Heart left ventricle (tissue), 13 donors: ENCODE data around the gene GPRC5B.

Experiments
- CTCF ChIP-seq, 12 donors: fragments of 200-600 bp; sonication (generic) in 4 of 12; IDR thresholded peaks; one replicate each; pipeline versions ENCODE4 v1.5.0 to v1.8.0; 2018 to 2022; ENCODE audit warnings: antibody characterized with exemption in 12 of 12, mild to moderate bottlenecking in 5 of 12
- POLR2A ChIP-seq, 2 donors: fragments of 450-650 bp; IDR thresholded peaks; one replicate each; pipeline ENCODE4 v1.6.1; 2017; ENCODE audit warnings: antibody characterized with exemption in 2 of 2, mild to moderate bottlenecking in 2 of 2, moderate library complexity in 2 of 2
- donor health status: ischemic (EF 13 %, LVEDD 7.1; RV severe dilation, severe dysfunction).
- donor health status: DM: no; HTN: yes; CAD: no.
- donor health status: DM: no; HTN: no; CAD: no.
- donor health status: ischemic (EF 25% LVEDD 6.9; RV normal size, moderate dysfunction).
- donor health status: ischemic (EF 25% LVEDD 5.7; RV mildly dilated, moderate dysfunction).
- donor health status: ischemic (EF 35%, LVEDD 5.7; RV mildly dilated, moderate dysfunction).
- donor health status: nonischemic (EF 11% LVEDD 7.7; RV severe dilation, severe dysfunction).
- donor health status: DM: yes; HTN: yes; CAD: no.
- donor health status: PGD.
- donor health status: ischemic (EF 29% LVEDD 5.4; RV normal size, mild dysfunction).
- donor health status: nonischemic (EF 23%, LVEDD 6.1; RV moderate dilation, normal function).

GRCh38 chr16:19898924-19899604 lies 14.4 kb upstream of the GPRC5B start:
- TF ChIP-seq CTCF (IDR thresholded peaks at IDR 0.05) = peak; percentile 52 to 80 (median 65)
- TF ChIP-seq POLR2A (IDR thresholded peaks at IDR 0.05) = no peak
